H9 (cell line): Measurements from ENCODE around the gene PELO. TPM values are rescaled to one million over a fixed set of nuclear protein-coding genes. Genes with fewer than 3 reads are reported as not detected.

ENCODE experiments used
- DNase-seq: peaks from one replicate; pipeline ENCODE4 v3.0.0-alpha.2; 2017
- H2AFZ ChIP-seq: one replicate; pipeline ENCODE4 v1.6.1; 2013; ENCODE audit warnings: mild to moderate bottlenecking, low read length, control low read depth, moderate library complexity
- H2AK5ac ChIP-seq: 2 replicates; pipeline ENCODE4 v1.6.1; 2013; ENCODE audit warnings: low read length, control low read depth, mixed read lengths; ENCODE audit not compliant: insufficient read length
- H2BK120ac ChIP-seq: one replicate; pipeline ENCODE4 v1.6.1; 2013; ENCODE audit warnings: low read depth, mild to moderate bottlenecking, low read length, control low read depth, inconsistent platforms; ENCODE audit not compliant: poor library complexity, severe bottlenecking
- H2BK12ac ChIP-seq: 2 replicates; pipeline ENCODE4 v1.6.1; 2013; ENCODE audit warnings: low read length, control low read depth, mixed read lengths, low read depth; ENCODE audit not compliant: insufficient read length
- H2BK15ac ChIP-seq: 2 replicates; pipeline ENCODE4 v1.6.1; 2013; ENCODE audit warnings: low read depth, low read length, control low read depth
- H2BK20ac ChIP-seq: one replicate; pipeline ENCODE4 v1.6.1; 2013; ENCODE audit warnings: low read depth, mild to moderate bottlenecking, low read length, control low read depth, inconsistent platforms; ENCODE audit not compliant: poor library complexity, severe bottlenecking
- H2BK5ac ChIP-seq: 2 replicates; pipeline ENCODE4 v1.6.1; 2013; ENCODE audit warnings: low read length, control low read depth, mixed read lengths; ENCODE audit not compliant: insufficient read length
- H3K14ac ChIP-seq: 2 replicates; pipeline ENCODE4 v1.6.1; 2013; ENCODE audit warnings: low read length, control low read depth; ENCODE audit not compliant: insufficient read depth
- H3K18ac ChIP-seq: 2 replicates; pipeline ENCODE4 v1.6.1; 2013; ENCODE audit warnings: low read depth, mild to moderate bottlenecking, mixed read lengths, low read length, control low read depth; ENCODE audit not compliant: insufficient read length
- H3K23ac ChIP-seq: 2 replicates; pipeline ENCODE4 v1.6.1; 2013; ENCODE audit warnings: low read length, control low read depth, mixed read lengths, low read depth; ENCODE audit not compliant: insufficient read length
- H3K23me2 ChIP-seq: 2 replicates; pipeline ENCODE4 v1.6.1; 2013; ENCODE audit warnings: low read depth, mild to moderate bottlenecking, mixed read lengths, low read length, control low read depth; ENCODE audit not compliant: insufficient read length, poor library complexity, severe bottlenecking
- H3K27ac ChIP-seq: 2 replicates; pipeline ENCODE4 v1.5.1; 2013; ENCODE audit warnings: low read length, control low read depth, mixed read lengths, low read depth; ENCODE audit not compliant: insufficient read length
- H3K27me3 ChIP-seq: 2 replicates; pipeline ENCODE4 v1.6.1; 2013; ENCODE audit warnings: low read length, control low read depth, inconsistent platforms; ENCODE audit not compliant: insufficient read depth
- H3K4ac ChIP-seq: 2 replicates; pipeline ENCODE4 v1.6.1; 2013; ENCODE audit warnings: low read depth, mild to moderate bottlenecking, control low read depth, inconsistent platforms, low read length, moderate library complexity
- H3K4me1 ChIP-seq: 2 replicates; pipeline ENCODE4 v1.6.1; 2013; ENCODE audit warnings: low read length, control low read depth, inconsistent platforms; ENCODE audit not compliant: insufficient read depth
- H3K4me2 ChIP-seq: 2 replicates; pipeline ENCODE4 v1.6.1; 2013; ENCODE audit warnings: low read length, control low read depth, mixed read lengths; ENCODE audit not compliant: insufficient read length, insufficient read depth
- H3K56ac ChIP-seq: 2 replicates; pipeline ENCODE4 v1.6.1; 2013; ENCODE audit warnings: low read depth, mild to moderate bottlenecking, mixed read lengths, low read length, control low read depth; ENCODE audit not compliant: insufficient read length
- H3K79me1 ChIP-seq: 2 replicates; pipeline ENCODE4 v1.6.1; 2013; ENCODE audit warnings: low read depth, mild to moderate bottlenecking, moderate library complexity, low read length, control low read depth, inconsistent platforms; ENCODE audit not compliant: insufficient read depth, poor library complexity, severe bottlenecking
- H3K79me2 ChIP-seq: 2 replicates; pipeline ENCODE4 v1.6.1; 2013; ENCODE audit warnings: low read length, control low read depth, inconsistent platforms; ENCODE audit not compliant: insufficient read depth
- H3K9ac ChIP-seq: 2 replicates; pipeline ENCODE4 v1.6.1; 2013; ENCODE audit warnings: low read length, control low read depth, mixed read lengths; ENCODE audit not compliant: insufficient read length; ENCODE audit errors: extremely low read depth
- H3K9me3 ChIP-seq: one replicate; pipeline ENCODE4 v1.6.1; 2013; ENCODE audit warnings: low read depth, low read length, inconsistent platforms; ENCODE audit not compliant: control insufficient read depth
- H3T11ph ChIP-seq: one replicate; pipeline ENCODE4 v1.6.1; 2013; ENCODE audit warnings: mild to moderate bottlenecking, low read length, control low read depth, inconsistent platforms
- H4K20me1 ChIP-seq: one replicate; pipeline ENCODE4 v1.6.1; 2013; ENCODE audit not compliant: control insufficient read depth, insufficient read length, insufficient read depth
- H4K5ac ChIP-seq: 2 replicates; pipeline ENCODE4 v1.6.1; 2013; ENCODE audit warnings: low read depth, mild to moderate bottlenecking, mixed read lengths, low read length, control low read depth; ENCODE audit not compliant: insufficient read length
- H4K8ac ChIP-seq: replicated peaks from 2 replicates; pipeline ENCODE4 v1.6.1; 2013; ENCODE audit warnings: low read length, control low read depth, mixed read lengths, low read depth; ENCODE audit not compliant: insufficient read length
- H4K91ac ChIP-seq: 2 replicates; pipeline ENCODE4 v1.6.1; 2013; ENCODE audit warnings: low read depth, mild to moderate bottlenecking, moderate library complexity, mixed read lengths, low read length, control low read depth; ENCODE audit not compliant: insufficient read length
- H3K27ac Mint-ChIP-seq, 3 experiments: 2 replicates in 2 of 3; 3 replicates in 1 of 3; pipeline ENCODE4 v1.8.0; 2020 to 2021; ENCODE audit warnings: mixed read lengths in 3 of 3, mild to moderate bottlenecking in 1 of 3, moderate library complexity in 1 of 3
- H3K27me3 Mint-ChIP-seq: 2 replicates; pipeline ENCODE4 v1.8.0; 2021; ENCODE audit warnings: low read depth, mild to moderate bottlenecking, moderate library complexity, mixed read lengths
- H3K36me3 Mint-ChIP-seq, 3 experiments: 2 replicates in 2 of 3; 3 replicates in 1 of 3; pipeline ENCODE4 v1.8.0; 2020 to 2021; ENCODE audit warnings: low read depth in 3 of 3, mixed read lengths in 3 of 3; ENCODE audit not compliant: insufficient read depth in 1 of 3
- H3K4me1 Mint-ChIP-seq, 2 experiments: 2 replicates each; pipeline ENCODE4 v1.8.0; 2020; ENCODE audit warnings: mixed read lengths in 2 of 2
- H3K4me3 Mint-ChIP-seq, 2 experiments: 2 replicates in 1 of 2; 3 replicates in 1 of 2; pipeline ENCODE4 v1.8.0; 2020 to 2021; ENCODE audit warnings: mild to moderate bottlenecking in 2 of 2, mixed read lengths in 2 of 2, moderate library complexity in 1 of 2
- H3K9me3 Mint-ChIP-seq, 2 experiments: 2 replicates in 1 of 2; 3 replicates in 1 of 2; pipeline ENCODE4 v1.8.0; 2020; ENCODE audit warnings: mild to moderate bottlenecking in 2 of 2, mixed read lengths in 2 of 2, moderate library complexity in 1 of 2
- WGBS: extraction: QIAGEN DNeasy Blood & Tissue Kit; methylation state at CpG from one replicate; pipeline ENCODE4 v1.1.7; 2013; ENCODE audit warnings: missing lambda C conversion rate, low lambda C conversion rate, mixed read lengths; ENCODE audit not compliant: insufficient read length; ENCODE audit errors: extremely low coverage; 5-methylcytosine and 5-hydroxymethylcytosine counted together
- total RNA-seq: library from RNA; stranded (reverse); gene quantifications from 2 replicates; pipeline ENCODE4 v1.2.1, GENCODE V29; 2021
- TF ChIP-seq, protein P1 (sequence below): fragments of 200-600 bp; sonication (generic); conservative IDR thresholded peaks from 3 replicates; pipeline ENCODE4 v1.8.0; 2021; ENCODE audit warnings: antibody characterized with exemption, mild to moderate bottlenecking

PELO gene
- total RNA-seq, 1 experiment from 2014 or later = 20.3 TPM

DNA sequence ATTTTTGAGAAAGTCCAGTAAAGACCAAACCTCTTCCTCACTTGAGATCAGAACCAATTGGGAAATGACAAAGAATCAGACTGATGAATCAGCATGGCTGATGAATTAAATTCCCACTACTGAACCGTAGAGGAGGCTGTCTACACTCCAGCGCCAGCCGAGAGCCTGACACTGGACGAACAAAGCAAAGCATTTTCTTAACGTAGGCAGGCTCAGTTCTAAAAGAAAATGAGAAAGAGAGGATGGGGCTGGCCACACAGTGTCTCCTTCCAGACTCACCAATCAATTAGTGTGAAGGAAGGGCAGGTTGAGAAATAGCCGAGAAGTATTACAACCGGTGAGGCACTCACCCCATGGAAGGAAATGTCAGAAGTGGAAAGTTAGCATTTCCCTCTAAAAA is 49.4 kb downstream of the PELO start:
- no peaks in the 10 kb centered on the region for H4K20me1 ChIP-seq
- H2BK20ac ChIP-seq = no peak overlapping the region
- WGBS = no CpG with 5 or more reads among the region's 7 CpGs
- H4K5ac ChIP-seq = no peak overlapping the region
- H2BK120ac ChIP-seq = no peak overlapping the region
- no peak for DNase-seq
- Mint-ChIP-seq H3K4me1 (no peaks in the 10 kb centered on the region), H3K27me3 (no peaks in the 10 kb centered on the region; the same call in 1 of the 2 replicates), H3K36me3 (no peaks in the 10 kb centered on the region), H3K4me3 (no peak overlapping the region), H3K27ac (peak overlapping the region in 1 of 3 experiments; percentile 13; a peak in 1 of 7 replicates), H3K9me3 (no peaks in the 10 kb centered on the region)
- no peak overlapping the region for H3K9ac ChIP-seq
- H3K4me2 ChIP-seq = no peak overlapping the region
- H3K56ac ChIP-seq = no peak overlapping the region
- no peak overlapping the region for H4K91ac ChIP-seq
- no peak overlapping the region for H2BK15ac ChIP-seq
- no peak overlapping the region for H3K18ac ChIP-seq
- no peak overlapping the region for H2AK5ac ChIP-seq
- H2BK5ac ChIP-seq = no peak overlapping the region
- no peak overlapping the region for H3K4ac ChIP-seq
- H3K4me1 ChIP-seq = no peaks in the 10 kb centered on the region
- H3K79me2 ChIP-seq = no peaks in the 10 kb centered on the region
- no peaks in the 10 kb centered on the region for H3K27me3 ChIP-seq
- no peak overlapping the region for H4K8ac ChIP-seq
- no peaks in the 10 kb centered on the region for H3K79me1 ChIP-seq
- TF ChIP-seq, protein P1, sequence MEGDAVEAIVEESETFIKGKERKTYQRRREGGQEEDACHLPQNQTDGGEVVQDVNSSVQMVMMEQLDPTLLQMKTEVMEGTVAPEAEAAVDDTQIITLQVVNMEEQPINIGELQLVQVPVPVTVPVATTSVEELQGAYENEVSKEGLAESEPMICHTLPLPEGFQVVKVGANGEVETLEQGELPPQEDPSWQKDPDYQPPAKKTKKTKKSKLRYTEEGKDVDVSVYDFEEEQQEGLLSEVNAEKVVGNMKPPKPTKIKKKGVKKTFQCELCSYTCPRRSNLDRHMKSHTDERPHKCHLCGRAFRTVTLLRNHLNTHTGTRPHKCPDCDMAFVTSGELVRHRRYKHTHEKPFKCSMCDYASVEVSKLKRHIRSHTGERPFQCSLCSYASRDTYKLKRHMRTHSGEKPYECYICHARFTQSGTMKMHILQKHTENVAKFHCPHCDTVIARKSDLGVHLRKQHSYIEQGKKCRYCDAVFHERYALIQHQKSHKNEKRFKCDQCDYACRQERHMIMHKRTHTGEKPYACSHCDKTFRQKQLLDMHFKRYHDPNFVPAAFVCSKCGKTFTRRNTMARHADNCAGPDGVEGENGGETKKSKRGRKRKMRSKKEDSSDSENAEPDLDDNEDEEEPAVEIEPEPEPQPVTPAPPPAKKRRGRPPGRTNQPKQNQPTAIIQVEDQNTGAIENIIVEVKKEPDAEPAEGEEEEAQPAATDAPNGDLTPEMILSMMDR = no peak
- no peak overlapping the region for H3T11ph ChIP-seq
- H3K23ac ChIP-seq = no peak overlapping the region
- H3K14ac ChIP-seq = no peak overlapping the region
- no peaks in the 10 kb centered on the region for H3K23me2 ChIP-seq
- no peak overlapping the region for H3K27ac ChIP-seq
- no peaks in the 10 kb centered on the region for H3K9me3 ChIP-seq
- no peak overlapping the region for H2BK12ac ChIP-seq
- no peak overlapping the region for H2AFZ ChIP-seq

Other genes with a start within 250 kb of the PELO start
- 2.8 and 3.9 TPM in 2 replicates for gene ITGA1, start within 50 bp of the PELO start, total RNA-seq
- gene ITGA2, start 201.4 kb downstream of the PELO start, total RNA-seq = 3.0 and 3.2 TPM in 2 replicates